SKM-1 treated with dmso at 0.1 percent for 144 hours (cell line): ENCODE data around the gene IL1A.

Experiments
- DNase-seq: peaks from one replicate; lab custom pipeline; 2025; ENCODE audit not compliant: unreplicated experiment; lab: John Stamatoyannopoulos, UW

Gene IL1A

DNA sequence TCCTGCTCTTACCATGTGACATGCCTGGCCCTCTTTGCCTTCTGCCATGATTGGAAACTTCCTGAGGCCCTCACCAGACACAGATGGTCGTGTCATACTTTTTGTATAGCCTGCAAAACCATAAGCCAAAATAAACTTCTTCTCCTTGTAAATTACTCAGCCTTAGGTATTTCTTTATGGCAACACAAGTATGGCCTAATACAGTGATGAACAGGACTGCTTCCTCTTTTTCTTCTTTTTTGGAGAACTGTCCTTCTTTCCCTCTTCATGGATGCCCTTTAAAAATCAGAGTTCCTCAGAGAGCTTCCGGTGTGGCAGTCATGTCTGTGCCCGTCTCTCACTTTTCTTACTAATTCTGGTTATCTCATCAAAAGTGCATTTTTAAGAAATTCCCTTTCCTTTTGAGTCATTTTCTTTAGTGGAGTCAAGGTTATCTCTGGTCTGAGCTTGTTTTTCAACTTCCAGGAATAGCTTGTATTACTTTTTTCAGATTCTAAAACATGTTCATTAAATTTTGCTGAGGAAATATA is 9.2 kb upstream of the IL1A start:
- peak; percentile 91 for DNase-seq

DNA sequence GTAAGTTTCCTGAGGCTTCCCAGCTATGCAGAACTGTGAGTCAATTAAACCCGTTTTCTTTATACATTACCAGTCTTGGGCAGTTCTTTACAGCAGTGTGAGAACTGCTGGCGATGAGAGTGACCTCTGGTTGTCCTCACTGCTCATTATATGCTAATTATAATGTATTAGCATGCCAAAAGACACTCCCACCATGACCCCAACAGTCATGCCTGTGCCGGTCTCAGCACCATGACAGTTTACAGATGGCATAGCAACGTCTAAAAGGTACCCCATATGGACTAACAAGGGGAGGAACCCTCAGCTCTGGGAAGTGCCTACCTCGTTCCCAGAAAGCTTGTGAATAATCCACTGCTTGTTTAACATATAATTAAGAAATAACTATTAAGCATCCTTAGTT is 8.1 kb upstream of the IL1A start:
- DNase-seq, result no peak

DNA sequence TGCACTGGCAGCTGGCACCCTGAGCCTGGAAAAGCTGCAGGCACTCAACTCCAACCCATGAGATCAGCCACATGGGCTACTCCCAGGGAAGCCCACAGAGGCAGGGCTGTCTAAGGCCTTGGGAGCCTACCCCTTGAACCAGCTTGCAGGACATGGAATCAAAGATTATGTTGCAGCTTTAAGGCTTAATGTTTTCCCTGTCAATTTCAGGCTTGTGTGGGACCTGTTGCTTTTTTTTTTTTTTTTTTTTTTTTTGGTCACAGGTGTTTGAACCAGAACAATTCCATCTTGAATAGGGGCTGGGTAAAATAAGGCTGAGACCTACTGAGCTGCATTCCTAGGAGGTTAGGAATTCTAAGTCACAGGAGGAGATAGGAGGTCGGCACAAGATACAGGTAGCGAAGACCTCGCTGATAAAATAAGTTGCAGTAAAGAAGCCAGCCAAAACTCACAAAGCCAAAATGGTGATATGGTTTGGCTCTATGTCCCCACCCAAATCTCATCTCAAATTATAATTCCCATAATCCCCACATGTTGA is 7.5 kb upstream of the IL1A start:
- no peak for DNase-seq

GRCh38 chr2:112791019-112791418 is 6.7 kb upstream of the IL1A start:
- DNase-seq, result no peak

GRCh38 chr2:112790305-112790704 is 6.0 kb upstream of the IL1A start:
- DNase-seq, result no peak

DNA sequence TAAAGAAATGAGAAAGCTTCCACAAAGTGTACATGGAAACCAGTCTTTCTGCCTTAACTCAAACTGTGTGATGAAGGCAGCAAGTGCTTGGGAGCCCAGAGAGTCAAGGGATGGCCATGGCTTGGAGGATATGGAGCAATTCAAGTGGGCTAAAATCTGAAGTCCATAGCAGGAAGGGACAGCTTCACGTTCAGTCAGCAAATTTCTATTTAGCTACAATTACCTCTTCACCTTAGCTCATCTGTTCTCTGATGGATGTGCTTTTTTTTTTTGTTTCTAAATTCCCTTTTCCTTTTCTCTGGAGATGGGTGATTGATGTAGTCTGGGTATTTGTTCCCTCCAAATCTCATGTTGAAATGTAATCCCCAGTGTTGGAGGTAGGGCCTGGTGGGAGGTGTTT is 4.9 kb upstream of the IL1A start:
- DNase-seq, result no peak

GRCh38 chr2:112788653-112789052 is 4.4 kb upstream of the IL1A start:
- no peak for DNase-seq

- DNase-seq, result peak; percentile 91
Observed at GRCh38 chr2:112787729-112788393, 3.6 kb upstream of the IL1A start.

- DNase-seq, result no peak
Observed at GRCh38 chr2:112787294-112787693, 3.0 kb upstream of the IL1A start.

GRCh38 chr2:112783187-112783714 is 1.0 kb downstream of the IL1A start:
- no peak for DNase-seq

- no peak for DNase-seq
Observed at GRCh38 chr2:112782234-112782799, 2.0 kb downstream of the IL1A start.

DNA sequence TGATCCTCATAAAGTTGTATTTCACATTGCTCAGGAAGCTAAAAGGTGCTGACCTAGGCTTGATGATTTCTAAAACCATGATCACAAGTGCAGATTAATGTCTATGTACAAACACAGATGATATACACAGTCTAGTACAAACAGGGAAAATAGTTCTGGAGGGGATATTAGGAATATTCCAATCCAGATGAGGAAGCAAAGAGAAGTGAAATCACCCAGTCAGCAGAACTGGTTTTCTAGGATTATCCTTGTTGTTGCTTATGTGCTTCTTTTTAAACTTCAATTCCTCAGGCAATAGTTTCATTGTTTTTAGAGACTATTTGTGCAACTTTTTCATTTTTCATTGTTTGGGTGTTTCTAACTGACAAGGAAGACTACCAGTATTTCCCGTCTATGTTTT is 4.7 kb downstream of the IL1A start:
- no peak for DNase-seq

DNA sequence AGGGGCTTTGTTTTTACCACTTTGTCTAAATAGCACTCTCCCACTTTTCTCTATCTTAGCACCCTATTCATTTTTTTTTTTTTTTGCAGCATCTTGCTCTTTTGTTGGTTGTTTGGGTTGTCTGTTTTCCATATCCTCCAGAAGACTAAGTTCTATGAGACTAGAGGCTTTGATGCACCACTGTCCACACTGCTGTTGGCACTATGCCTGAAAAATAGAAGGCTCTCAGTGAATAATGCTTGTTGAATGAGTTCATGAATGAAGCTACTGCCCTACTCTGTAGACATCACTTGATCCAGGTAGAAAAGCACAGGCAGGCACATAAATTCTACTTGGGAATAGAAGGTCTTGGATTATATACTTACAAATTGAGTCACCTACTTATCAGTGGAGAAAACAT is 7.3 kb downstream of the IL1A start:
- DNase-seq, result no peak

DNA sequence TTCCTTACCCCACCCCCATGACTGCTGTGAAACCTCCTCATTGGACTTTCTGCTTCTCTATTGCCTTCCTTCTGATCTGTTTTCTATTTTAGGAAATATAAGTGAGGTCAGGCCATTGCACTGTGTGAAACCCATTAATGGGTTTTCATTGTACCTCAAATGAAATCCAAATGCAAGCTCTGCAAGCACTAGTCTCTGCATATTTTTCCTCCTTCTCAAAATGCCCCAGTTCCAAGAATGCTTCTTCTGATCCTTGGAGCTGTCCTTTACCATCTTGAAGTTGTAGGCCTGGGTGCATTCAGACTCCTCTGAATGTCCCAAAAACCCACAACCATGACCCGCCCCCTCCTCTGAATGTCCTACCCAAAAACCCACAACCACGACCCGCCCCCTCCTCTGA is 8.2 kb downstream of the IL1A start:
- no peak for DNase-seq

GRCh38 chr2:112774536-112775285 is 9.6 kb downstream of the IL1A start:
- DNase-seq, result no peak

DNA sequence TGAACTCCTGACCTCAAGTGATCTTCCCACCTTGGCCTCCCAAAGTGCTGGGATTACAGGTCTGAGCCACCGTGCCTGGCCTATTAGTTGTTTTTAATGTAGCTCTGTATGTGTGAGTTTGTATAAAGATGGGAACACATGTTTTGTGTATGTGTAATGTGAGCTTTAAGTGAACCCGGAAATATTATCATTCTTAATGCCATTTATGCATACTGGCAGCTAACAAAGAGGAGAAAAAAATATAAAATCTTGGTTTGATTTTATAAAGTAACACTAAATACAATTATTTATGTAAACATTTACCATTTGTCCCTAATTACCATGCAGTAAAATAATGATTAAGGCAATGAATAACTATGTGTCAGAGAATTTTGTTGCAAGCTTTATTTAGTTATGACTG is 10.7 kb downstream of the IL1A start:
- no peak for DNase-seq

GRCh38 chr2:112772911-112773475 is 11.3 kb downstream of the IL1A start:
- no peak for DNase-seq

DNA sequence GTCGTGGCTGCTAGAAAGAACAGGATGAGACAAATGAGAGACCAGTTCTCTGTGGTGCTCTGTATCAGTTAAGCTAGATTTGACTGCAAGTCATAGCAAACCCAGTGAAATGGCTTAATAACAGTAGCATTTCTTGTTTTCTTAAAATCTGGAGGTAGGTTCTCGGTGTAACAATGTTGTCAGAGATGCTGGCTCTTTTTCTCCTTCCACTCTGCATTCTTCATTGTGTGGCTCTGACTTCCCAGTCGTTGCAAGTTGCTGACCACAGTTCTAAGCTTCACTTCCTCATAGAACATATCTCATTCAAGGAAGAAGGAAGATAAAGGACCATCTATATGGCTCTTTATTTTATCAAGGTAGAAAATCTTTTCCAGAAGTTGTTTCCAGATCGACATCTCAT is 12.0 kb downstream of the IL1A start:
- peak; percentile 68 for DNase-seq

GRCh38 chr2:112768432-112768831 is 15.9 kb downstream of the IL1A start:
- no peak for DNase-seq

GRCh38 chr2:112767693-112768330 is 16.5 kb downstream of the IL1A start:
- DNase-seq, result no peak

DNA sequence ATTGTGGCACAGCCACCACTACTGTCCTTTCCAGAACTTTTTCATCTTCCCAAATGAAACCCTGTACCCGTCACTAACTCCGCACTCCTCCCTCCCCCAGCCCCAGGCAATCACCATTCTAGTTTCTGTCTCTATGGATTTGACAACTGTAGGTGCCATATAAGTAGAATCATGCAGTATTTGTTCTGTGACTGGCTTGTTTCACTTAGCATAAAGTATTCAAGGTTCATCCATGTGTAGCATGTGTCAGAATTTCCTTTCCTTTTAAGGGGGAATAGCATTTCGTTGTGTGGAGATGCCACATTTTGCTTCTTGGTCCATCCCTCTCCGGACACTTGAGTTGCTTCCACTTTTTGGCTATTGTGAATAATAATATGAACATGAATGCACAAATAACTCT is 19.0 kb downstream of the IL1A start:
- DNase-seq, result no peak
